ENCODE data around the gene KIRREL1.

DNA sequence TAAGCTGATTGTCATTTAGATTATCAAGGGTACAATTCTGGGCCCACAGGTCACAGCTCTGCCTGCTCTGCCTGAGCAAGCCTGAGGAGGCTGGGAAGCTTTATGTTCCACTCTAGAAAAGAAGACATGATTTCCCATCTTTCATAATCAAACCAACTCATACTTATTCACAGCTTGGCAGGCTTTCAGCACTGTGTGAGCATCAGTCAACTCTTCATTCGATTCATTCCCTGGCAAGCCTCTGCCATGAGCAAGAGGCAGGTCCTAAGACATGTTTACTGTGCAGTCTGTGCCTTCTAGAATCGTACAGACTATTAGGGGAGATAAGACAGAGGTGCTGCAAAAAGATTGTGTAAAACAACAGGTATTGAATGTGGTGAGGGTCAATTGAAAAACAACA is 24.5 kb upstream of the KIRREL1 start:
- TF ChIP-seq POLR2A (IDR thresholded peaks at IDR 0.05) (no peak), POLR2AphosphoS5 (IDR thresholded peaks at IDR 0.05; ENCODE audit: insufficient read depth in 1 of 2, low read depth in 1 of 2) (no peak)
- TF ChIP-seq, protein P1, sequence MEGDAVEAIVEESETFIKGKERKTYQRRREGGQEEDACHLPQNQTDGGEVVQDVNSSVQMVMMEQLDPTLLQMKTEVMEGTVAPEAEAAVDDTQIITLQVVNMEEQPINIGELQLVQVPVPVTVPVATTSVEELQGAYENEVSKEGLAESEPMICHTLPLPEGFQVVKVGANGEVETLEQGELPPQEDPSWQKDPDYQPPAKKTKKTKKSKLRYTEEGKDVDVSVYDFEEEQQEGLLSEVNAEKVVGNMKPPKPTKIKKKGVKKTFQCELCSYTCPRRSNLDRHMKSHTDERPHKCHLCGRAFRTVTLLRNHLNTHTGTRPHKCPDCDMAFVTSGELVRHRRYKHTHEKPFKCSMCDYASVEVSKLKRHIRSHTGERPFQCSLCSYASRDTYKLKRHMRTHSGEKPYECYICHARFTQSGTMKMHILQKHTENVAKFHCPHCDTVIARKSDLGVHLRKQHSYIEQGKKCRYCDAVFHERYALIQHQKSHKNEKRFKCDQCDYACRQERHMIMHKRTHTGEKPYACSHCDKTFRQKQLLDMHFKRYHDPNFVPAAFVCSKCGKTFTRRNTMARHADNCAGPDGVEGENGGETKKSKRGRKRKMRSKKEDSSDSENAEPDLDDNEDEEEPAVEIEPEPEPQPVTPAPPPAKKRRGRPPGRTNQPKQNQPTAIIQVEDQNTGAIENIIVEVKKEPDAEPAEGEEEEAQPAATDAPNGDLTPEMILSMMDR (IDR thresholded peaks at IDR 0.05): no peak
